BLaER1 (cell line): ENCODE measurements around the gene ARIH1.
"Not testable (repeated sequence)": the region's sequence is repeated elsewhere in the genome, so short reads cannot be mapped to it uniquely, and the experiment has no call there.

ENCODE experiments used
- H3K27ac ChIP-seq: shearing (Covaris generic); formaldehyde crosslinking; 2 replicates; pipeline ENCODE4 v1.8.1; 2022
- H3K27me3 ChIP-seq: shearing (Covaris generic); formaldehyde crosslinking; 2 replicates; pipeline ENCODE4 v1.8.1; 2022
- H3K36me3 ChIP-seq: shearing (Covaris generic); formaldehyde crosslinking; 2 replicates; pipeline ENCODE4 v1.8.1; 2022
- H3K4me1 ChIP-seq: shearing (Covaris generic); formaldehyde crosslinking; 2 replicates; pipeline ENCODE4 v1.8.1; 2022
- H3K4me2 ChIP-seq: shearing (Covaris generic); formaldehyde crosslinking; 2 replicates; pipeline ENCODE4 v1.8.1; 2022
- H3K4me3 ChIP-seq: shearing (Covaris generic); formaldehyde crosslinking; 2 replicates; pipeline ENCODE4 v1.8.1; 2022
- H3K9ac ChIP-seq: shearing (Covaris generic); formaldehyde crosslinking; 2 replicates; pipeline ENCODE4 v1.8.1; 2022
- H3K9me3 ChIP-seq: shearing (Covaris generic); formaldehyde crosslinking; 2 replicates; pipeline ENCODE4 v1.8.1; 2022
- H4K20me1 ChIP-seq: shearing (Covaris generic); formaldehyde crosslinking; 2 replicates; pipeline ENCODE4 v1.8.1; 2022
- Cebpa-rat ChIP-seq: shearing (Covaris generic); IDR thresholded peaks from 2 replicates; pipeline ENCODE4 v1.8.1; 2022

The ARIH1 gene

GRCh38 chr15:72590427-72590826, 116.3 kb downstream of the ARIH1 start:
- no peaks in the 10 kb centered on the region for H3K27me3 ChIP-seq
- TF ChIP-seq Cebpa-rat = no peak
- H3K9me3 ChIP-seq = no peaks in the 10 kb centered on the region
- no peak overlapping the region for H3K4me2 ChIP-seq
- no peaks in the 10 kb centered on the region for H3K4me1 ChIP-seq
- peaks cover 9% of the 10 kb centered on the region; the same call in 1 of the 2 replicates for H4K20me1 ChIP-seq
- H3K4me3 ChIP-seq = no peak overlapping the region
- H3K36me3 ChIP-seq = peaks cover 56% of the 10 kb centered on the region
- no peak overlapping the region for H3K9ac ChIP-seq
- no peak overlapping the region for H3K27ac ChIP-seq

- H3K36me3 ChIP-seq = peaks cover 47% of the 10 kb centered on the region
- H3K9ac ChIP-seq = no peak overlapping the region
- H3K9me3 ChIP-seq = no peaks in the 10 kb centered on the region
- H3K4me3 ChIP-seq = no peak overlapping the region
- TF ChIP-seq Cebpa-rat = no peak
- H3K27ac ChIP-seq = no peak overlapping the region
- H3K4me2 ChIP-seq = no peak overlapping the region
- 0 out of 2 replicates have a peak, but pooled peaks cover 4% of the 10 kb centered on the region for H4K20me1 ChIP-seq
- no peaks in the 10 kb centered on the region for H3K4me1 ChIP-seq
- no peaks in the 10 kb centered on the region for H3K27me3 ChIP-seq
Observed at GRCh38 chr15:72591361-72591760, 117.2 kb downstream of the ARIH1 start.

- TF ChIP-seq Cebpa-rat = no peak
- Histone ChIP-seq H4K20me1 (0 out of 2 replicates have a peak, but pooled peaks cover 4% of the 10 kb centered on the region), H3K4me1 (no peaks in the 10 kb centered on the region), H3K9ac (no peak overlapping the region), H3K27ac (no peak overlapping the region), H3K36me3 (peaks cover 41% of the 10 kb centered on the region), H3K9me3 (no peaks in the 10 kb centered on the region), H3K4me3 (no peak overlapping the region), H3K27me3 (no peaks in the 10 kb centered on the region), H3K4me2 (no peak overlapping the region)
Observed at GRCh38 chr15:72592097-72592496, 118.0 kb downstream of the ARIH1 start.

GRCh38 chr15:72592676-72593075, 118.5 kb downstream of the ARIH1 start:
- TF ChIP-seq Cebpa-rat = no peak
- Histone ChIP-seq H3K4me2 (no peak overlapping the region), H3K9me3 (no peaks in the 10 kb centered on the region), H4K20me1 (0 out of 2 replicates have a peak, but pooled peaks cover 4% of the 10 kb centered on the region), H3K27me3 (no peaks in the 10 kb centered on the region), H3K36me3 (peaks cover 35% of the 10 kb centered on the region), H3K9ac (no peak overlapping the region), H3K27ac (no peak overlapping the region), H3K4me3 (no peak overlapping the region), H3K4me1 (no peaks in the 10 kb centered on the region)

GRCh38 chr15:72593838-72594237, 119.7 kb downstream of the ARIH1 start:
- Histone ChIP-seq H3K27ac (no peak overlapping the region), H3K4me3 (no peak overlapping the region), H3K4me1 (no peaks in the 10 kb centered on the region), H3K27me3 (no peaks in the 10 kb centered on the region), H3K9ac (no peak overlapping the region), H3K9me3 (no peaks in the 10 kb centered on the region), H4K20me1 (no peaks in the 10 kb centered on the region), H3K36me3 (peaks cover 24% of the 10 kb centered on the region), H3K4me2 (no peak overlapping the region)
- TF ChIP-seq Cebpa-rat = no peak

- Histone ChIP-seq H3K27ac (no peak overlapping the region), H3K36me3 (0 out of 2 replicates have a peak, but pooled peaks cover 4% of the 10 kb centered on the region), H3K9ac (no peak overlapping the region), H3K27me3 (no peaks in the 10 kb centered on the region), H3K4me3 (no peak overlapping the region), H3K4me2 (no peak overlapping the region), H3K4me1 (no peaks in the 10 kb centered on the region), H4K20me1 (no peaks in the 10 kb centered on the region), H3K9me3 (no peaks in the 10 kb centered on the region)
- no peak for TF ChIP-seq Cebpa-rat
Observed at GRCh38 chr15:72599855-72600464, 125.8 kb downstream of the ARIH1 start.

GRCh38 chr15:72604794-72605193, 130.7 kb downstream of the ARIH1 start:
- no peaks in the 10 kb centered on the region for H3K9me3 ChIP-seq
- H3K4me1 ChIP-seq = no peaks in the 10 kb centered on the region
- H3K27ac ChIP-seq = no peak overlapping the region
- TF ChIP-seq Cebpa-rat = no peak
- no peak overlapping the region for H3K4me2 ChIP-seq
- no peaks in the 10 kb centered on the region for H3K27me3 ChIP-seq
- no peak overlapping the region for H3K9ac ChIP-seq
- no peaks in the 10 kb centered on the region for H3K36me3 ChIP-seq
- H4K20me1 ChIP-seq = no peaks in the 10 kb centered on the region
- H3K4me3 ChIP-seq = no peak overlapping the region

GRCh38 chr15:72608084-72608483, 134.0 kb downstream of the ARIH1 start:
- H3K9ac ChIP-seq, H4K20me1 ChIP-seq, H3K4me2 ChIP-seq, H3K9me3 ChIP-seq, H3K36me3 ChIP-seq, H3K4me3 ChIP-seq, H3K27ac ChIP-seq, H3K27me3 ChIP-seq, H3K4me1 ChIP-seq: not testable (repeated sequence)

GRCh38 chr15:72609862-72610261, 135.7 kb downstream of the ARIH1 start:
- Histone ChIP-seq H3K27me3 (no peaks in the 10 kb centered on the region), H3K4me1 (no peaks in the 10 kb centered on the region), H3K4me2 (no peak overlapping the region), H3K4me3 (no peak overlapping the region), H3K36me3 (no peaks in the 10 kb centered on the region), H3K9ac (no peak overlapping the region), H3K9me3 (no peaks in the 10 kb centered on the region), H4K20me1 (no peaks in the 10 kb centered on the region), H3K27ac (no peak overlapping the region)
- no peak for TF ChIP-seq Cebpa-rat

- not testable (repeated sequence) for H3K4me2 ChIP-seq, H3K27ac ChIP-seq, H3K4me1 ChIP-seq, H3K9ac ChIP-seq, H4K20me1 ChIP-seq, H3K9me3 ChIP-seq, H3K36me3 ChIP-seq, H3K27me3 ChIP-seq, H3K4me3 ChIP-seq
Observed at GRCh38 chr15:72612324-72612723, 138.2 kb downstream of the ARIH1 start.
